SK-N-SH treated with all-trans-retinoic acid at 6 μM for 48 hours (cell line): ENCODE data around the gene CYP2A6.
"Not testable (repeated sequence)": the region's sequence is repeated elsewhere in the genome, so short reads cannot be mapped to it uniquely, and the experiment has no call there.

Experiments used
- ATAC-seq: fragments of 200-7000 bp; cut with Tn5 transposase; 3 replicates; pipeline ENCODE4 v1.9.1; 2020; ENCODE audit warnings: mild to moderate bottlenecking, moderate library complexity
- ARNTL ChIP-seq: fragments of 450-650 bp; formaldehyde crosslinking; IDR thresholded peaks from 2 replicates; pipeline ENCODE4 v1.5.0; 2020; ENCODE audit warnings: low read depth, mild to moderate bottlenecking, moderate library complexity, borderline replicate concordance
- BACH2 ChIP-seq: fragments of 250-450 bp; sonication (Bioruptor Pico); IDR thresholded peaks from 2 replicates; pipeline ENCODE4 v1.9.0; 2021; ENCODE audit warnings: mild to moderate bottlenecking, borderline replicate concordance
- CREB5 ChIP-seq: fragments of 250-450 bp; sonication (Bioruptor Pico); IDR thresholded peaks from 2 replicates; pipeline ENCODE4 v1.5.1; 2020; ENCODE audit warnings: low read depth, mild to moderate bottlenecking, moderate library complexity
- CSDC2 ChIP-seq: fragments of 250-450 bp; sonication (Bioruptor Pico); IDR thresholded peaks from 2 replicates; pipeline ENCODE4 v1.5.0; 2020; ENCODE audit warnings: mild to moderate bottlenecking, moderate library complexity
- CSRNP3 ChIP-seq: fragments of 250-450 bp; sonication (Bioruptor Pico); IDR thresholded peaks from 2 replicates; pipeline ENCODE4 v1.5.1; 2021; ENCODE audit warnings: mild to moderate bottlenecking, moderate library complexity
- ESRRG ChIP-seq: fragments of 250-450 bp; sonication (Bioruptor Pico); IDR thresholded peaks from 2 replicates; pipeline ENCODE4 v1.6.1; 2021; ENCODE audit warnings: mild to moderate bottlenecking
- GLIS3 ChIP-seq: fragments of 250-450 bp; sonication (Bioruptor Pico); IDR thresholded peaks from 2 replicates; pipeline ENCODE4 v1.5.0; 2020; ENCODE audit warnings: mild to moderate bottlenecking, moderate library complexity
- ISL1 ChIP-seq: fragments of 250-450 bp; sonication (Bioruptor Pico); IDR thresholded peaks from 2 replicates; pipeline ENCODE4 v2.1.2; 2022; ENCODE audit warnings: mild to moderate bottlenecking, moderate library complexity
- OSR1 ChIP-seq: fragments of 250-450 bp; sonication (Bioruptor Pico); IDR thresholded peaks from 2 replicates; pipeline ENCODE4 v1.8.0; 2022; ENCODE audit warnings: moderate library complexity, mild to moderate bottlenecking, inconsistent platforms
- PATZ1 ChIP-seq: fragments of 250-450 bp; sonication (Bioruptor Pico); IDR thresholded peaks from 2 replicates; pipeline ENCODE4 v1.8.0; 2020; ENCODE audit warnings: mild to moderate bottlenecking, moderate library complexity, borderline replicate concordance
- PPARA ChIP-seq: fragments of 250-450 bp; sonication (Bioruptor Pico); IDR thresholded peaks from 2 replicates; pipeline ENCODE4 v1.5.0; 2020; ENCODE audit warnings: mild to moderate bottlenecking, borderline replicate concordance
- RARB ChIP-seq: fragments of 250-450 bp; sonication (Bioruptor Pico); IDR thresholded peaks from 2 replicates; pipeline ENCODE4 v1.8.0; 2021; ENCODE audit warnings: mild to moderate bottlenecking, moderate library complexity
- SNAI2 ChIP-seq: fragments of 250-450 bp; sonication (Bioruptor Pico); IDR thresholded peaks from 2 replicates; pipeline ENCODE4 v1.5.0; 2020; ENCODE audit warnings: mild to moderate bottlenecking, moderate library complexity
- TOX ChIP-seq: fragments of 250-450 bp; sonication (Bioruptor Pico); IDR thresholded peaks from 2 replicates; pipeline ENCODE4 v1.8.0; 2021; ENCODE audit warnings: mild to moderate bottlenecking, moderate library complexity, borderline replicate concordance
- TSHZ2 ChIP-seq: fragments of 250-450 bp; sonication (Bioruptor Pico); IDR thresholded peaks from 2 replicates; pipeline ENCODE4 v1.5.0; 2020; ENCODE audit warnings: mild to moderate bottlenecking, moderate library complexity
- ZC3H10 ChIP-seq: fragments of 250-450 bp; sonication (Bioruptor Pico); IDR thresholded peaks from 2 replicates; pipeline ENCODE4 v1.5.1; 2021; ENCODE audit warnings: mild to moderate bottlenecking, moderate library complexity
- ZFP3 ChIP-seq: fragments of 250-450 bp; sonication (Bioruptor Pico); IDR thresholded peaks from 2 replicates; pipeline ENCODE4 v1.5.0; 2020; ENCODE audit warnings: mild to moderate bottlenecking, moderate library complexity
- ZNF565 ChIP-seq: fragments of 450-650 bp; formaldehyde crosslinking; conservative IDR thresholded peaks from 2 replicates; pipeline ENCODE4 v1.5.0; 2020; ENCODE audit warnings: low read depth, mild to moderate bottlenecking, moderate library complexity
- ZNF8 ChIP-seq: fragments of 450-650 bp; formaldehyde crosslinking; IDR thresholded peaks from 2 replicates; pipeline ENCODE4 v1.5.0; 2020; ENCODE audit warnings: mild to moderate bottlenecking, moderate library complexity

CYP2A6 gene

GRCh38 chr19:40836754-40837429 lies 13.4 kb downstream of the CYP2A6 start:
- TF ChIP-seq ZFP3 (CRISPR knock-in tag) (no peak), OSR1 (CRISPR knock-in tag) (no peak), SNAI2 (CRISPR knock-in tag) (no peak), ZNF565 (CRISPR knock-in tag) (no peak), TSHZ2 (no peak), GLIS3 (CRISPR knock-in tag) (no peak), RARB (CRISPR knock-in tag) (no peak), CSDC2 (CRISPR knock-in tag) (no peak), ARNTL (CRISPR knock-in tag) (no peak), BACH2 (no peak), CREB5 (CRISPR knock-in tag) (no peak)
- no peak for ATAC-seq

GRCh38 chr19:40833728-40834533 lies 16.3 kb downstream of the CYP2A6 start:
- not testable (repeated sequence) for ATAC-seq

- ATAC-seq, result not testable (repeated sequence)
Observed at GRCh38 chr19:40832431-40832790, 17.8 kb downstream of the CYP2A6 start.

GRCh38 chr19:40831502-40832430 lies 18.5 kb downstream of the CYP2A6 start:
- no peak; the same call in 2 of the 3 replicates for ATAC-seq
- TF ChIP-seq OSR1 (CRISPR knock-in tag) (no peak), PPARA (no peak), RARB (CRISPR knock-in tag) (no peak), ZNF8 (CRISPR knock-in tag) (no peak), CSDC2 (CRISPR knock-in tag) (no peak), ZNF565 (CRISPR knock-in tag) (no peak), CSRNP3 (CRISPR knock-in tag) (no peak)
- TF ChIP-seq, all 23 proteins: peak for 0

GRCh38 chr19:40830741-40831140 lies 19.5 kb downstream of the CYP2A6 start:
- ATAC-seq, result not testable (repeated sequence)

- ATAC-seq, result no peak
- TF ChIP-seq ESRRG, result no peak
- no peak for TF ChIP-seq OSR1 (CRISPR knock-in tag)
- TF ChIP-seq PPARA, result no peak
- TF ChIP-seq ZNF565 (CRISPR knock-in tag), result no peak
- no peak for TF ChIP-seq ARNTL (CRISPR knock-in tag)
- no peak for TF ChIP-seq PATZ1 (CRISPR knock-in tag)
- no peak for TF ChIP-seq TSHZ2
- no peak for TF ChIP-seq TOX (CRISPR knock-in tag)
- no peak for TF ChIP-seq ISL1 (CRISPR knock-in tag)
- no peak for TF ChIP-seq ZC3H10 (CRISPR knock-in tag)
Observed at GRCh38 chr19:40829205-40829604, 21.0 kb downstream of the CYP2A6 start.
